Upper lobe of right lung (tissue), 1 donor: ENCODE measurements around the gene DPF1. TPM values are rescaled to one million over a fixed set of nuclear protein-coding genes. Genes with fewer than 3 reads are reported as not detected.
A peak's percentile ranks its signal among the peaks of the same experiment; 100 is the strongest.
"Not testable (repeated sequence)": the region's sequence is repeated elsewhere in the genome, so short reads cannot be mapped to it uniquely, and the experiment has no call there.

Source experiments
- ATAC-seq: fragments of 200-7000 bp; cut with Tn5 transposase; one replicate; pipeline ENCODE4 v1.9.1; 2020; ENCODE audit warnings: mild to moderate bottlenecking, moderate library complexity
- DNase-seq: peaks from one replicate; pipeline ENCODE4 v3.0.0-alpha.2; 2020
- H3K27ac ChIP-seq: fragments of 200-600 bp; one replicate; pipeline ENCODE4 v1.8.0; 2022
- H3K27me3 ChIP-seq: fragments of 200-600 bp; one replicate; pipeline ENCODE4 v1.8.0; 2022; ENCODE audit warnings: mild to moderate bottlenecking
- H3K36me3 ChIP-seq: fragments of 200-600 bp; one replicate; pipeline ENCODE4 v1.8.0; 2022
- H3K4me1 ChIP-seq: fragments of 200-600 bp; one replicate; pipeline ENCODE4 v1.8.0; 2022
- H3K4me3 ChIP-seq: fragments of 200-600 bp; one replicate; pipeline ENCODE4 v1.8.0; 2022; ENCODE audit warnings: mild to moderate bottlenecking
- H3K9me3 ChIP-seq: fragments of 200-600 bp; one replicate; pipeline ENCODE4 v1.8.0; 2022
- CTCF ChIP-seq: fragments of 200-600 bp; IDR thresholded peaks from one replicate; pipeline ENCODE4 v1.8.0; 2022; ENCODE audit warnings: antibody characterized with exemption
- intact Hi-C: fragments of 100-400 bp; cut with DNase I; formaldehyde crosslinking; loops from one replicate; pipeline ENCODE4 v1.11.0; 2022
- total RNA-seq: library from RNA; stranded (reverse); fragmentation: NEBNext Ultra II Directional; extraction: Animal tissue kit (Norgen Biotek cat#: 25700); gene quantifications from one replicate; pipeline ENCODE4 v1.2.1, GENCODE V29; 2021
- donor health status: DM: no; HTN: yes; CAD: no; lungs with severe emphysema.

Gene DPF1
- total RNA-seq, 1 donor from 2014 or later, result not detected

GRCh38 chr19:38262585-38263268, 38.7 kb upstream of the DPF1 start:
- Histone ChIP-seq H3K9me3 (no peaks in the 10 kb centered on the region), H3K36me3 (no peaks in the 10 kb centered on the region), H3K4me3 (no peak overlapping the region), H3K27ac (no peak overlapping the region), H3K4me1 (peaks cover 16% of the 10 kb centered on the region), H3K27me3 (no peaks in the 10 kb centered on the region)
- DNase-seq, result no peak
- TF ChIP-seq CTCF, result no peak
- no peak for ATAC-seq
- intact Hi-C loops, result no loop called here

GRCh38 chr19:38261942-38262341, 37.9 kb upstream of the DPF1 start:
- H3K36me3 ChIP-seq, ATAC-seq, H3K4me3 ChIP-seq, H3K27ac ChIP-seq, DNase-seq, H3K27me3 ChIP-seq, H3K9me3 ChIP-seq, intact Hi-C loops: not testable (repeated sequence)
- peaks cover 12% of the 10 kb centered on the region for H3K4me1 ChIP-seq

- H3K9me3 ChIP-seq, result no peaks in the 10 kb centered on the region
- peaks cover 11% of the 10 kb centered on the region for H3K4me1 ChIP-seq
- H3K27me3 ChIP-seq, result peaks cover 13% of the 10 kb centered on the region
- ATAC-seq (peak; percentile 2), DNase-seq (no peak)
- H3K27ac ChIP-seq, result peak overlapping the region; percentile 78
- H3K36me3 ChIP-seq, result no peaks in the 10 kb centered on the region
- intact Hi-C loops, result no loop called here
- TF ChIP-seq CTCF, result no peak
- H3K4me3 ChIP-seq, result peak overlapping the region; percentile 60
These were observed 31.5 kb upstream of the DPF1 start for GRCh38 chr19:38255383-38256014.

- intact Hi-C loops, result no loop called here
- no peaks in the 10 kb centered on the region for H3K9me3 ChIP-seq
- H3K36me3 ChIP-seq, result no peaks in the 10 kb centered on the region
- TF ChIP-seq CTCF, result no peak
- H3K4me1 ChIP-seq, result peaks cover 11% of the 10 kb centered on the region
- H3K27me3 ChIP-seq, result peaks cover 13% of the 10 kb centered on the region
- no peak for DNase-seq
- H3K27ac ChIP-seq, result peak overlapping the region; percentile 78
- peak overlapping the region; percentile 60 for H3K4me3 ChIP-seq
- peak; percentile 2 for ATAC-seq
These were observed 29.8 kb upstream of the DPF1 start for GRCh38 chr19:38253788-38254187.

- intact Hi-C loops, result no loop called here
- DNase-seq, result no peak
- TF ChIP-seq CTCF, result no peak
- peak; percentile 31 for ATAC-seq
- H3K36me3 ChIP-seq, result no peaks in the 10 kb centered on the region
- H3K27ac ChIP-seq, result peak overlapping the region; percentile 78
- H3K27me3 ChIP-seq, result peaks cover 13% of the 10 kb centered on the region
- H3K9me3 ChIP-seq, result no peaks in the 10 kb centered on the region
- peaks cover 11% of the 10 kb centered on the region for H3K4me1 ChIP-seq
- peak overlapping the region; percentile 60 for H3K4me3 ChIP-seq
These were observed 29.1 kb upstream of the DPF1 start for GRCh38 chr19:38252941-38253691.

- peaks cover 13% of the 10 kb centered on the region for H3K27me3 ChIP-seq
- TF ChIP-seq CTCF, result no peak
- ATAC-seq, result no peak
- peaks cover 15% of the 10 kb centered on the region for H3K4me1 ChIP-seq
- peak overlapping the region; percentile 60 for H3K4me3 ChIP-seq
- intact Hi-C loops, result no loop called here
- peak overlapping the region; percentile 78 for H3K27ac ChIP-seq
- no peaks in the 10 kb centered on the region for H3K9me3 ChIP-seq
- no peak for DNase-seq
- H3K36me3 ChIP-seq, result no peaks in the 10 kb centered on the region
These were observed 28.4 kb upstream of the DPF1 start for GRCh38 chr19:38252385-38252784.
